Stimulated activated CD4-positive, alpha-beta T cell treated with anti-CD3 and anti-CD28 coated beads, Interleukin-2, amount 100 ng/mL, for 4 hours (primary cell): ENCODE measurements around the gene UBE2D1.

ENCODE experiments used
- DNase-seq: peaks from one replicate; pipeline ENCODE4 v3.0.0-alpha.2; 2020; ENCODE audit warnings: low read depth

Gene UBE2D1

DNA sequence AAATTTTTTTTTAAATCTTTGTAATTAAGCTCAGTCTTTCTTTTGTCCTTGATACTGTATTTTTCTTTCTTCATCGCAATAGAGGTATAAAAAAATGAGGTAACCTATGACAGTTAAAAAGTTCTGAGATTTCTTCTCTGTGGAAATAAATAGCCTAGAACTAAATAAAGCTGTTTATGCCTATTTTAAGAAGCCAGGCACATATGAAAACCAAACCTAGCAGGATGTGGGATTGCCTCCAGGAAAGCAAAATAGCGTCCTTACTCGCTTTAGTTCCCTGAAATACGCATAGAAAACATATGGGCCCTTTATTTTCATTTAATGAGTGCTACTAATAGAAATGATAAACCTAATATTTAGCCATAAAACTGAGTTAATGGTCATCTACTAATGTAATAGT, 6.6 kb downstream of the UBE2D1 start:
- no peak for DNase-seq

DNA sequence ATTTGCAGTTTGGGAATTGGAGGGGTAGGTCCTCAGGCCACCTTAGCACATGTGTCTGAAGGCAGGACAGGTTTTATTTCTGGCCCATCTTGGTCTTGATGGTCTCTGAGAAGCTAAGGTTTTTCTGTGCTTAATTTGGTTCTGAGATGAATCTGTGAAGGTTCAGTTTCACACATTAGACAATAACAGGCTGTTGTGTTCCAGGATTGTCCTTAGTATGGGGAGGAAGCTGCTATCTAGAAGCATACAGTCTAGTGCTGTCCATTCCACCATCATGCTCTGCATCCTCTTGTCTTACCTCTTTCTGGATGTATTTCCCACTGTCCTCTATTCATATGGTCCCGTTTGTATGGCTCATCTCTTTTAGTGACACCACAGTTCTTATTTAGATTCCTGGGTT, 7.1 kb downstream of the UBE2D1 start:
- no peak for DNase-seq

DNA sequence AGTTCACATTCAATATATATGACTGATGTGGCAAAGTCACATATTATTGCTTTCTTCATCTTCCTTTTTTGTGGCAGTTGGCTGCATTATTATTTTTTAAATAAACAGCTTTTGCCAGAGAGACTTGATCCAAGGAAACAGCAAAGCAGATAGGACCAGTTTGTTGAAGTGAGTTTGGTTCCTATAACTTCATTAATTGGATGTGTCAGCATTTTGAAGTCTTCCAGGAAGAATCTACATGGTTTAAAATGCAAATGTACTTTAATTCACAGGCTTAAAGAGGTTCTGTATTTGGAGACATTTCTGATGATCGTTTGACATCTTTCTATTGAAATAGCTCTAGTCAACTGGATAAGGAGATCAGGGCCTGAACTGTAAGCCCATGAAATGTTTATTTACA, 13.2 kb downstream of the UBE2D1 start:
- DNase-seq = no peak

DNA sequence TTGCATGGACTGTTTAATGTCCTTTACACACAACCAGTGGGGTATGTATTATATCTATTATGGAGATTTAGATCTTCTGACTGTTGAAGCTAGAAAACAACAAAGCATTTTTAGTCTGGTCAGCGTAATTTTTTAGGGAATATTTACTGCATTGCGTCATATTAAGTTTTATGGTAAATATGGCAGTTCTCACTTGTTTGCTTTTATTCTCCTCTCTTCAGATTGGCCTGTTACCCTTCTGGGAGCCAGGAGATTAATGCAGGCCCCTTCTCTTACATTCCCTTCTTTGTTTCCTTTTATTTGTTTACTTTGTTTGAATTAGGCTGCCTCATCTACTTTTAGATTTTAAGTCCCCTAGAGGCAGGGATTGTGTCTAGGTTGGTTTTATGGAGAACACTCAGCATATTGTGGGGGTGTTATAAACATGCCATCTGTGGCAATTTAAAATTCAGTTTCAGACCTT, 13.8 kb downstream of the UBE2D1 start:
- no peak for DNase-seq

DNA sequence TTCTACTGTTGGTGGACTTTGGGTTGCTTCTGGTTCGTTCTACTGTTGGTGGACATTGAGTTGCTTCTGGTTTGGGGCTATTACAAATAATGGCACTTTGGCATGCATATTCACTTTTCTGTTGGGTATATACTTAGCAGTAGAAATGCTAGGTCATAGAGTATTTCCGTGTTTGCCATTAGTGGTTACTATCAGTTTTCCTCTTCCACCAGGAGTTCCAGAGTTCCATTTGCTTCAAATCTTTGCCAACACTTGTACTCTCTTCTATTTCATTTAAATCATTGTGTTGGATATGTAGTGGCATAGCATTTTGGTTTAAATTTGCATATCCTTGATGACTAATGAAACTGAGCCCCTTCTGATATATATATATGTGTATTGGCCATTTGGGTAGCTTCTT, 15.2 kb downstream of the UBE2D1 start:
- DNase-seq = no peak

DNA sequence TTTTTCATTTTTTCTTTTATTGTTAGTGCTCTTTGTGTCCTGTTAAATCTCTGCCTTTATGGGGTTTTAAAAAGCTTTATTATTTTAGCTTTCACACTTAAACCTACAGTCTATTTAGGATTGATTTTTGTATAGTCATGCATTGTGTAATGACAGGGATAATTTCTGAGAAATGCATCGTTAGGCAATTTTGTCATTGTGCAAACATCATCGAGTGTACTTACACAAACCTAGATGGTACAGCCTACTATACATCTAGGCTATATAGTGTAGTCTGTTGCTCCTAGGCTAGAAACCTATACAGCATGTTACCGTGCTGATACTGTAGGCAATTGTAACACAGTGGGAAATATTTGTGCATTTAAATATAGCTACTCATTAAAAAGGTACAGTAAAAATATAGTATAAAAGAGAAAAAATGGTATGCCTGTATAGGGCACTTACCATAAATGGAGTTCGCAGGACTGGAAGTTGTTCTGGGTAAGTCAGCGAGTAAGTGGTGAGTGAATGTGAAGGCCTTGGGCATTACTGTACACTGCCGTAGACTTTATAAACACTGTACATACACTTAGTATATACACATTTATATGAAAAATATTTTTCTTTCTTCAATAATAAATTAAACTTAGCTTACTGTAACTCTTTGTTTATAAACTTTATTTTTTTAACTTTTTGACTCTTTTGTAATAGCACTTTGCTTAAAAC, 16.0 kb downstream of the UBE2D1 start:
- no peak for DNase-seq

DNA sequence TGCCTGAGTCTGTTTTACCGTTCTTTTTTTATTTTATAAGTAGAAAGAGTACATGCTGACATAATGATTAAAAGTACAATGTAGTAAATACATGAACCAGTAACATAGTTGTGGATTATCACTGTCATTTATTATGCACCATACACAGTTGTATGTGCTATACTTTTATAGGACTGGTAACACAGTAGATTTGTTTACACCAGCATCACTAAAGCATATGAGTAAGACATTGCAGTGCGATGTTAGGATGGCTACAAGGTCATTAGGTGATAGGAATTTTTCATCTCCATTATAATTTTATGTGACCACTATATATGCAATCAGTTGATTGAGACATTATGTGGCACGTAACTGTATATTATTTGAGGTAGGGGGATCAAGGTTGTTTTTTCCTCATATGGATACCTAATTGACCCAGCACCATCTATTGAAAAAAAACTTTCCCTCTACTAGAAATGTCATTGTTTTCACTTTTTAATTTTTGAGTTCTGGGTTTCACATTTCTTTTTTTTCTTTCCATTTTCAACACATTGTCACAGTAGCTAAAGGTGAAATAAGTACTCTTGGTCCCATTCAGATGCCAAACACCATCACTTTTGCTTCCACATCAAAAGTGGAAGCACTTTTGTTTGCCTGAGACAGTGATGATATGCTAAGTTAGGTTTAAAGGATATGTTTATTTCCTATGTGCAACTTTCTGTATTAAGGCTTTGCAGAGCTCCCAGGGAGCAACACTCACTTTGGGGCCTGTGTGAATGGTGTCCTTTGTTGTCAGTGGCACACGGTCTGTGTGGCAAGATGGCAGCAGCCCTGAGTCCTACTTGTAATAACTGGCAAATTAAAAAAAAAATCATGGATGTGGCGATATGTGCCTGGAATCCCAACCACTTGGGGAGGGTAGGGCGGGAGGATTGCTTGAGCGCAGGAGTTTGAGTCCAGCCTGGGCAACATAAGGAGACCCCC, 17.1 kb downstream of the UBE2D1 start:
- DNase-seq = no peak

DNA sequence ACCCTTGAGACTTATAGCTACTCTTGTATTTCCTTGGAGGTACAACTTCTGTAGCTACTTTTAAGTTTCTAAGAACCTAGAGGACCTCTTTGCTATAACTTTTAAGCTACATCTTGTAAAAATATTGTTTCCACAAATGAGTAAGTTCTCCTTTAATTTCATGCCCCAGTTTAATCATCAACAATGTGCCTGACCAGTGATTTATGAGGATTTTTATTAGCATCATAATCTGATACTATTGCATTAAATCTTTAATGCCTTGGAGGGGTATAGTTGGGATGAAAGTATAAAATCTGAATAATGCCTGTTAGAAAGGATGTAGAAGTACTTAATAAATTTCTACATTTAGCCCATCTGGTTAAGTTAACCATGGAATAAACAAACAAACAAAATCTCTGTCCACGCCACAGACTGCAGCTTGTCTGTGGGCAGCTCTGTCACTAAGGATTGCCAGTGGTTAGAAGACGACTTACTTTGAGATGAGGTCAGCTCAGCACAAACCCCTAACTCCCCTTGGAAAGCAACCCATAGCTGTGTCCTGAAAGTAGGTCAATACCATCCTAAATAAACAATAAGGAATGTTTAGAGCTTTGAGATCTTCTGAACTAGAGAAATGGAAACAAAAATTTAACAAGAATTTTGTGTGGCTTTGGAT, 18.3 kb downstream of the UBE2D1 start:
- no peak for DNase-seq

DNA sequence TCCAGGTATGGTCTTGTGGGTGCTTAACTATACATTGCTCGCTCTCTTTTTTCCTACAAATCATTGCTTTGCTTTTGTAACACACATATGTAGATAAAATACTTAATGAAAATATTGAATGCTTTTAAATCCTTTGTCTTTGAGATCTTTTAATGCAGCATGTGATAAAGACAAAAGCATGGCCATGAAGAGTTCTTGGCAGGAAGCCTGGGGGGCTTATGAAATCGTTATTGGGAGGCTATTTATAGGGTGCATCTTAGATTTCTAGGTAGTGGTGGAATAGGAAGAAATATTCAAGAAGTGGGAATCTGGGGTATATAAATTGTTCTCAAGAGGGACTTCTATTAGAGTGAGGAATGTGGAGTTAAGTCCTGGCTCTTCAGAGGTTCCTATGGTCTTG, 21.9 kb downstream of the UBE2D1 start:
- no peak for DNase-seq

DNA sequence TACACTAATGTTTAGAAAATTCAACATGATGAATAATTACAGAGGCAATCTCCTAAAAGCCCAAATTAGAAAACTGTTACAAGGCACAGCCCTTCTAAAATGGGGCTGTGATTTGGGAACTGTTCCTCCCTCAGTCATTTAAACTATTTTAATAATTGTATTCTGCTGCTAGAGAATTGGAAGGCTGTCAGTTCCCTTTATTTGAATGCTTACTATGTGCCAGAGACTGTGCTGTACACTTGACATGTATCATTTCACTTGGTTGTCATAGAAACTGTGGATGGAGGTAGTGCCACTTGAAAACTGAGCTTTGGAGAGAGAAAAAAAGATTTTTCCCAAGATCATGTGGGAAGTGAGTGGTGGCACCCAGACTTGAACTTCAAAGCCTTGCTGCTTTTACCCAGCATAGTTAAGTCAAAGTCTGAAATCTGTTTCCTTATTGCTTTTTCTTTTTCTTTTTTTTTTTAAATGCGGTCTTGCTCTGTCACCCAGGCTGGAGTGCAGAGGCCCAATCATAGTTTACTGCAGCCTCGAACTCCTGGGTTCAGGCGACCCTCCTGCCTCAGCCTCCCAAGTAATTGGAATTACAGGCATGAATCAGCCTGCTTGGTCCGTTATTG, 23.6 kb downstream of the UBE2D1 start:
- DNase-seq = no peak

DNA sequence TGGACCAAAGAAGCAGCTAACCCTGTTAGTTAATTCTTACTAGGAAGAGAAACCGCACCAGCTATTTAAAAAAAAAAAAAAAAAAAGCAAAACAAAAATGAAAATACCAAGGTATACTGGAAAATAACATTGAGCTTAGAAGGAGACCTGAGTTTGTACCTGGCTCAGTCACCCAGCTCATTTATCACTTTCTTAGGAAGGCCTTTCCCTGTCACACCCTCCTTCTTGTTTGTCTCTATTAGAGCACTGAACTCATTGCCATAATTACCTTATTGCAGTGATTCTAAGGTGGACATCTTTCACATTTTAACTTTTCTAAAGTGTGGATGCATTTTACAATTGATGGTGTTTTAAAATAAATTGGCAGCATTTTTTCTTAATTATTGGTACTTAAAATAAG, 24.1 kb downstream of the UBE2D1 start:
- no peak for DNase-seq

DNA sequence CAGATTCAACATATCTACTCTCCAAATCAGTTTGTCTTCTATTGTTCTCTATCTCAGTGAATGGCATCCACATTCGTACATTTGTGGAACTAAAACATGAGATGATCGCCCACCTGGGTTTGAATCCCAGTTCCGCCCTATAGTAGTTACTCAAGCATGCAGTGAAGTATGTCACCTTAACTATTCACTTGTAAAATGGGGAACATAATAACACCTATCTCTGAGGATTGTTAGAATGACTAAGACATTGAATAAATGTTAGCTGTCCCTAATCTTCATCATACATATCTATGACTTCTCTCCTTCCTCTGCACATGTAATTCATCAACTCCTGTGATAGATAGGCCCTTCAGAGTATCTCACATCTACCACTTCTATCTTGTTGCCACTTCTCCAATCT, 24.7 kb downstream of the UBE2D1 start:
- no peak for DNase-seq

DNA sequence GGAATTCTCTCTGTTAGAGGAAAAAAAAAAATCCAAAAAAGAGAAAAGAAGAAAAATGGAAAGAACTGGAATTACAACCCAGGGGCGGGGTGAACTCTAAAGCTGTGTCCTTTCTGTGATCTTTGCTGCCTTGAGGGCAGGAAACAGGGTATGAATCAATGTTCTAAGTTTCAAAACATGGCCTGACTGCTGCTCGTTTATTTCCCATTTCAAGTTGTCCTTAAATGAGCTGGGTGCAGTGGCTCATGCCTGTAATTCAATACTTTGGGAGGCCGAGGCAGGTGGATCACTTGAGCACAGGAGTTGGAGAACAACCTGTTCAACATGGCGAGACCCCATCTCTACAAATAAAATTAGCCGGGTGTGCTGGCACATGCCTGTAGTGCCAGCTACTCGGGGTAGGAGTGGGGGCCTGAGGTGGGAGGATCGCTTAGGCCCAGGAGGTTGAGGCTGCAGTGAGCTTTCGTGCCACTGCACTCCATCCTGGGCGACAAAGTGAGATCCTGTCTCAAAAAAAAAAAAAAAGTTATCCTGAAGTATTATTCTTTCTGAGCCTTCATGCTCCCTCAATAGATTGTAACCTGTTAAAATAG, 25.7 kb downstream of the UBE2D1 start:
- no peak for DNase-seq

DNA sequence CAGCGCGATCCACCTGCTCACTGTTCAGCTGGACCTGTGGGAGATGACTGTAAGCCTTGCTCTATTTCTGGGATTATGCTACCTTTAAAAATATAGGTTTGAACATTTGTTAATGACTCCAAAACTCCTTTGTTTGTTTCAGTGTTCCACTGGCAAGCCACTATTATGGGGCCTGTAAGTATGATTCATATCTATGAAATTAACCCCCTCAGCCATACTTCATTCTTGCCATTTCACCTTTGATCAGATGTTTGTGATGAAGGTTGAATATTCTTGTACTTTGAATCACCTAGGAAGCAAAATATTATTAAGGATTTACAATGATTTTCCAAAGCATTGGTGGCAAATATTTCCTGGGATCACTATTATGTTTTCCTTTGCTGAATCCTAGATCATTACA, 26.5 kb downstream of the UBE2D1 start:
- no peak for DNase-seq

DNA sequence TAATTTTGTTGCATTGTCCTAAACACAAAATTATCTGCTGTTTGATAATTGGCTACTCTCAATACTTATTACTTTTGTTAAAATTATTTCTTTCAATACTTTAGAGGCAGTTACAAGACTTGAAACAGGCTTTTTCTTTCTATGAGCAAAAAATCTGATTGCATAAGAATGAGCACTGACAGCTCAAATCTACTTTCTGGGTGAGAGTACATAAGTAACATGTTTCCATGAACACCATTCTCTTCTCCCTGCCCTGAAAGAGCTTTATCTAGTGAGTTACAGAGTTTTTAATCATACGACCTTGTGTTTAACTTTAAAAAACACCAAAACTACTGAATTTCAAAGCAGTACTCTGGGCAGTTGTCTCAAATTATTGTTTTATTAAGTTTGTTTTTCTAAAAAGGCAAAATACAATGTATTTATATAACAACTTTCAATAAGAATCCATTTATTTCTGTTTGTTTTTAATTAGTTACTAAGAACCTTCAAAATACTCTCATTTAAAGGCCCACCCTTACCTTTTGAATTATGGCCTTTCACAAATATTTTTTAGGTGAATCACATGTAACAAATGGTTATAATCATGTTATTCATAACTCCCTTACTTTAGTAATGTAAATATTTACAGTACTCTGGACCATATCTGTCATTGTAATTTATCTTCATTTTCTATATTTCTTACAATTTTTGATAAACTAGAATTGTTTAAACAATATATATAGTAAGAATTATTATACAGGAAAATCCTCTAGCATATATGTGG, 27.4 kb downstream of the UBE2D1 start:
- DNase-seq = no peak

DNA sequence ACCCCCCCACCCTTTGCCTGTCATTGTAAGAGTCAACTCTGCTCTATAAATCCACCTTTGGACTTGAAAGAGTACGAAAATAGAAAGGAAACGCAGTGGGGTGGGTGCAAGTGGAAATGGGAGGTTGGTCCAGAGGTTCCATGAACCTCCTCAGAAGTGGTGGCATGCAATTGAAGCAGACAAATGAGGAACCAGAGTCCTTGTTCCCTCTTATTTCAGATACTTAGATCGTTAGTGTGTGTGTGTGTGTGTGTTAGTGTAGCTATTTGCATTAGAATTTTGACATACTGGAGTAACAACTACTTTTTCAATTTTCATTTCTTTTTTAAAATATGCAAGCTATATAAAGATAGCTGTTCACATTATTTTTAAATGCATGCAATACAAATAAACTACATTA, 32.3 kb downstream of the UBE2D1 start:
- DNase-seq = no peak

DNA sequence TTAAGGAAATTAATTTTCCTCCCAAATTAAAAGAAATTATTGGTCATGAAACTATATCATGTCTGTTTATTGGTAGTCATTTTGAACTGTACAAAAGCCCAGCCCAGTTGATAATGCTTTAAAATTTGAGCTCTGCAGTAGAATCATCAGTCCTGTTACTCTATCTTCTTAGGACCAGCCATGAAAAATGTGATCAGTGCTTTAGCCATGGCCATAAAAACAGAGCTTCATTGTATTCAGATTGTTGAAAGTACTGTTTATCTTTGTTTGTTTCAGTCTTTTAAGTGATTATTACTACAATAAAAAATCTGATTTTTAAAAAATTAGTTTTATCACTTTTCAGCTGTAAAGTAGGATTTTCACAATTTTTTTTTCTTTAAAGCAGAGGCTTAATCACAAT, 36.7 kb downstream of the UBE2D1 start:
- DNase-seq = no peak

DNA sequence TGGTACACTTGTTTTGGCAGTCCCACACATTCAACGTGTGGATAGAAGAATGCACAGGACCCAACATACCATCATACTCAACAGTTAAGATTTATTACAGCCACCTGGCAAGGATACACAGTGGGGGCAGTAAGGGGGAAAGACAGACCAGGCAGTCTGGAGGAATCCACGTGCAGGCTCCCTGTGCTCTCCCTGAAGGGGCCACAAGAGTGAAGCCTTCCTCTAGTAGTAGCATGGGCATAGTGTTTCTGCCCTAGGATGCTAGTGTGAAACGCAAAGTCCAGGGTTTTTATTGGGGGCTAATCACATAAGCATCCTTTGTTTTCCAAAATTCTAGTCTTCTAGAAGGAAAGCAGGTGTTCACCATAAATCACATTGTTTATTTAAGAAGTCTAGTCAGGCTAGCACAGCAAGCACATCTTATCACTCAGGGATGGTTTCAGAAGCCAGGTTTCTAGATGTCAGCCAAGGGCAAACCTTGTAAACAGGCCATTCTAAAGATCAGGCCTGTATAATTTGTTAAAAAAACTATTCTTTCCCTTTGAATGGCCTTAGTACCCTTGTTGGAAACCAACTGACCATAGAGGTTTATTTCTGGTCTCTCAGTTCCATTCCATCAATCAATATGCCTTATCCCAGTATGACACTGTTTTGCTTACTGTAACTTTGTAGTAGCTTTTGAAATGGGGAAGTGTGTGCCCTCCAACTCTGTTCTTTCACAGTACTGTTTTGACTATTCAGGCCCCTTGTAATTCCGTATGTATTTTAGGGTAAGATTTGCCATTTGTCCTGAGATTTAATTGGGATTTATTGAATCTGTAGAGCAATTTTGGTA, 38.0 kb downstream of the UBE2D1 start:
- DNase-seq = no peak

DNA sequence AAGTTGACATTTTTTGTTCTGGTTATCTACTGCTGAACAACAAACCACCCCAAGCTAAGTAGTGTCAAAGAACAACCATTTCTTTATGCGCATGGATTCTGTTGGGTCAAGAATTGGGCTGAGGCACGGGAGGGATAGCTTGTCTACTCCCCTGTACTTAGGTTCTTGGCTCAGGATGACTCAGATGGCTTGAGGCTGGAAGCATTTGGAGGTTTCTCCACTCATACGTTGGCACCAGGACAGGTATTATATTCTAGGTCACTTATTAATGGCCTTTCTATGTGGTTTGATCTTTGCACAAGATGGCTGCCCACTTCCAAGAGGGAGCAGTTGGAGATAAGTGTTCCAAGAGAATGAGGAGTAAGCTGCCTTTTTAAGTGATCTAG, 38.6 kb downstream of the UBE2D1 start:
- DNase-seq = no peak

DNA sequence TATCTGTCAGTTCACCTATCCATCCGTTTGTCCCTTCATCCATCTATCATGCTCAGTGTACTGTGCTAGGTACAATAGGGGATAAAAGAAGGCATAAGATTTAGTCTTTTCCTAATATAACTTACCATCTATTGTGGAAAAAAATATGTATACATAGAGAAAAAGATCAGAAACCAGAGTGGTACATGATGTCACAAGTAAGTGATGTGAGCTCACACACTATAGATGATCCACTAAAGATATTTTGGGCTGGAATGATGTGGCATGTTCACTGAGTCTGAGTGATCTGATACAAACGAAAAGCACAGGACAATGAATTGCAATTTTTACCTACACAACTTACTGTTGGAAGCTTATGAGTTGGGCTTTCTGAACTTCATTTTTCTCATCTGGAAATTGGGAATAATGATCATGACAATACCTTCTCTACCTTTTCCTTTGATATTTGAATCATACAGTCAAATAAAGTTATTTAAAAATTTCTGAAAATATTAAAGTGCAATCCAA, 47.7 kb downstream of the UBE2D1 start:
- no peak for DNase-seq
